ENCODE data around the gene EXOSC6. TPM values are rescaled to one million over a fixed set of nuclear protein-coding genes. Genes with fewer than 3 reads are reported as not detected.

Gene EXOSC6
- polyA plus RNA-seq (2013, experiment 1 of 2), result 13.9 TPM
- polyA plus RNA-seq (2013, experiment 2 of 2), result 13.5 TPM

GRCh38 chr16:70251629-70252354 lies at the start of gene EXOSC6:
Gene EXOSC6 (minus strand): TSS chr16:70251940. CDS start chr16:70251900, 40 bp downstream.
- peak within 1 kb of the TSS; percentile 94 for H3K4me2 ChIP-seq (ENCODE audit: low read length, poor library complexity, severe bottlenecking)
- 2% methylated on average over 45 of the region's 65 CpGs for WGBS

DNA sequence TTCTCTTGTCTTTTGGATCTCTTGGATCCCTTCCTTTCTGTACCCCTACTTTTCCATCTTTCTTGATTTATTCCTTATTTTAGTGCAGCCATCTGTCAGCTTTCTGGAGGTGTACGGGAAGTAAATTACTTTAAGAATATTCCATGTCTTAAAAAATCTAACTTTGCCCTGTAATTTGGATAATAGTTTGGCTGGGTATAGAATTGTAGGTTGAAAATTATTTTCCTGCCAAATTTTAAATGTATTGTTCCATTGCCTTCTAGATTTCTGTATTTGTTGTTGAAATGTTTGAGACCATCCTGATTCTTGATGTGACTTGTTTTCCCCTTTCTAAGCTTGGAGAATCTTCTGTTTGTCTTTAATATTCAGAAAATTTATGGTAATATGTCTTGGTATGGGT lies 49.4 kb upstream of the EXOSC6 start:
- H4K8ac ChIP-seq (ENCODE audit: low read length), result no peak overlapping the region
- peaks cover 12 to 16% of the 10 kb centered on the region in 2 experiments for H3K36me3 ChIP-seq (ENCODE audit: control insufficient read depth in 1 of 2, insufficient read depth in 2 of 2, low read depth in 1 of 2, low read length in 2 of 2)
- H3K27ac ChIP-seq (ENCODE audit: low read length, poor library complexity, severe bottlenecking), result no peak overlapping the region
- H3K14ac ChIP-seq (ENCODE audit: low read length in 2 of 2), result no peak overlapping the region
- H3K27me3 ChIP-seq (ENCODE audit: control insufficient read depth in 1 of 2, insufficient read depth in 1 of 2, low read length in 2 of 2), result no peaks in the 10 kb centered on the region
- H3K9ac ChIP-seq (ENCODE audit: low read length), result no peak overlapping the region
- no peak overlapping the region for H2BK5ac ChIP-seq (ENCODE audit: low read depth, low read length, poor library complexity, severe bottlenecking)
- H3K4ac ChIP-seq (ENCODE audit: low read depth in 1 of 2, low read length in 2 of 2), result no peak overlapping the region
- WGBS, result no CpG with 5 or more reads among the region's 1 CpG
- H2BK15ac ChIP-seq (ENCODE audit: low read depth, poor library complexity, severe bottlenecking), result no peak overlapping the region
- no peak overlapping the region for H2AFZ ChIP-seq (ENCODE audit: low read depth, low read length)
- H2AK5ac ChIP-seq (ENCODE audit: low read length, severe bottlenecking), result no peak overlapping the region
- no peak overlapping the region for H3K23ac ChIP-seq (ENCODE audit: low read length in 2 of 2)
- peaks cover 14% of the 10 kb centered on the region for H3K9me3 ChIP-seq (ENCODE audit: control insufficient read depth, low read length)
- H3K4me3 ChIP-seq (ENCODE audit: insufficient read depth in 1 of 2, low read depth in 1 of 2, low read length in 2 of 2), result no peak overlapping the region
- no peak overlapping the region for H2BK120ac ChIP-seq (ENCODE audit: low read depth, low read length)
- no peak overlapping the region for H3K4me2 ChIP-seq (ENCODE audit: low read length, poor library complexity, severe bottlenecking)
- H2BK12ac ChIP-seq (ENCODE audit: low read length in 2 of 2), result no peak overlapping the region
- DNase-seq, result no peak
- H3K79me1 ChIP-seq (replicated peaks; ENCODE audit: low read length, poor library complexity, severe bottlenecking), result peaks cover 10% of the 10 kb centered on the region
- H4K91ac ChIP-seq (ENCODE audit: low read length), result no peak overlapping the region
- H3K4me1 ChIP-seq (ENCODE audit: control insufficient read depth, insufficient read depth, low read depth, low read length), result peaks cover 3% of the 10 kb centered on the region
- no peak overlapping the region for H3K18ac ChIP-seq (ENCODE audit: low read depth in 1 of 2, low read length in 2 of 2)

More at GRCh38 chr16:70251629-70252354, at the start of gene EXOSC6:
- peak within 1 kb of the TSS; percentile 62 to 98 for H3K4ac ChIP-seq (ENCODE audit: low read depth in 1 of 2, low read length in 2 of 2)
- peak within 1 kb of the TSS in 1 of 2 experiments; percentile 31 for H2BK12ac ChIP-seq (ENCODE audit: low read length in 2 of 2)
- H2BK5ac ChIP-seq (ENCODE audit: low read depth, low read length, poor library complexity, severe bottlenecking), result peak within 1 kb of the TSS; percentile 26
- peak within 1 kb of the TSS; percentile 33 for H2BK15ac ChIP-seq (ENCODE audit: low read depth, poor library complexity, severe bottlenecking)
- peak within 1 kb of the TSS; percentile 81 to 86 for H3K4me3 ChIP-seq (ENCODE audit: insufficient read depth in 1 of 2, low read depth in 1 of 2, low read length in 2 of 2)
- peaks cover 13% of the 10 kb centered on the region for H3K79me1 ChIP-seq (replicated peaks; ENCODE audit: low read length, poor library complexity, severe bottlenecking)
- H3K27ac ChIP-seq (ENCODE audit: low read length, poor library complexity, severe bottlenecking), result peak within 1 kb of the TSS; percentile 7
- no peak within 1 kb of the TSS for H2AK5ac ChIP-seq (ENCODE audit: low read length, severe bottlenecking)
- H4K91ac ChIP-seq (ENCODE audit: low read length), result peak within 1 kb of the TSS; percentile 95
- peak within 1 kb of the TSS; percentile 75 for H2AFZ ChIP-seq (ENCODE audit: low read depth, low read length)
- H3K9me3 ChIP-seq (ENCODE audit: control insufficient read depth, low read length), result no peaks in the 10 kb centered on the region
- H3K27me3 ChIP-seq (ENCODE audit: control insufficient read depth in 1 of 2, insufficient read depth in 1 of 2, low read length in 2 of 2), result no peaks in the 10 kb centered on the region
- DNase-seq, result peak; percentile 94
- peak within 1 kb of the TSS; percentile 78 for H2BK120ac ChIP-seq (ENCODE audit: low read depth, low read length)
- peaks cover 13% of the 10 kb centered on the region for H3K4me1 ChIP-seq (ENCODE audit: control insufficient read depth, insufficient read depth, low read depth, low read length)
- H4K8ac ChIP-seq (ENCODE audit: low read length), result peak within 1 kb of the TSS; percentile 96
- H3K14ac ChIP-seq (ENCODE audit: low read length in 2 of 2), result peak within 1 kb of the TSS in 1 of 2 experiments; percentile 92
- peaks cover 46 to 58% of the 10 kb centered on the region in 2 experiments for H3K36me3 ChIP-seq (ENCODE audit: control insufficient read depth in 1 of 2, insufficient read depth in 2 of 2, low read depth in 1 of 2, low read length in 2 of 2)
- peak within 1 kb of the TSS; percentile 52 to 91 for H3K18ac ChIP-seq (ENCODE audit: low read depth in 1 of 2, low read length in 2 of 2)
- peak within 1 kb of the TSS; percentile 86 for H3K9ac ChIP-seq (ENCODE audit: low read length)
- peak within 1 kb of the TSS in 1 of 2 experiments; percentile 9 for H3K23ac ChIP-seq (ENCODE audit: low read length in 2 of 2)

GRCh38 chr16:70298988-70299938 lies 47.5 kb upstream of the EXOSC6 start, which contains the start of gene DDX19B:
Gene DDX19B (plus strand): TSS chr16:70299186. CDS start chr16:70299298, 112 bp downstream.
- Histone ChIP-seq H3K9ac (ENCODE audit: low read length) (peak within 1 kb of the TSS; percentile 99), H2AK5ac (ENCODE audit: low read length, severe bottlenecking) (peak within 1 kb of the TSS; percentile 71), H3K36me3 (ENCODE audit: control insufficient read depth in 1 of 2, insufficient read depth in 2 of 2, low read depth in 1 of 2, low read length in 2 of 2) (peaks cover 11 to 16% of the 10 kb centered on the region in 2 experiments), H4K8ac (ENCODE audit: low read length) (peak within 1 kb of the TSS; percentile 99), H3K4me3 (ENCODE audit: insufficient read depth in 1 of 2, low read depth in 1 of 2, low read length in 2 of 2) (peak within 1 kb of the TSS; percentile 93 to 99), H3K18ac (ENCODE audit: low read depth in 1 of 2, low read length in 2 of 2) (peak within 1 kb of the TSS; percentile 65 to 100), H3K27ac (ENCODE audit: low read length, poor library complexity, severe bottlenecking) (peak within 1 kb of the TSS; percentile 79), H2BK12ac (ENCODE audit: low read length in 2 of 2) (peak within 1 kb of the TSS in 1 of 2 experiments; percentile 86), H2BK5ac (ENCODE audit: low read depth, low read length, poor library complexity, severe bottlenecking) (no peak within 1 kb of the TSS), H2BK120ac (ENCODE audit: low read depth, low read length) (peak within 1 kb of the TSS; percentile 37), H3K23ac (ENCODE audit: low read length in 2 of 2) (peak within 1 kb of the TSS in 1 of 2 experiments; percentile 66), H4K91ac (ENCODE audit: low read length) (peak within 1 kb of the TSS; percentile 60), H3K4me1 (ENCODE audit: control insufficient read depth, insufficient read depth, low read depth, low read length) (peaks cover 3% of the 10 kb centered on the region), H2AFZ (ENCODE audit: low read depth, low read length) (peak within 1 kb of the TSS; percentile 96), H3K79me1 (replicated peaks; ENCODE audit: low read length, poor library complexity, severe bottlenecking) (peaks cover 10% of the 10 kb centered on the region), H3K4me2 (ENCODE audit: low read length, poor library complexity, severe bottlenecking) (peak within 1 kb of the TSS; percentile 77), H3K4ac (ENCODE audit: low read depth in 1 of 2, low read length in 2 of 2) (peak within 1 kb of the TSS; percentile 50 to 94), H2BK15ac (ENCODE audit: low read depth, poor library complexity, severe bottlenecking) (no peak within 1 kb of the TSS), H3K27me3 (ENCODE audit: control insufficient read depth in 1 of 2, insufficient read depth in 1 of 2, low read length in 2 of 2) (no peaks in the 10 kb centered on the region), H3K14ac (ENCODE audit: low read length in 2 of 2) (peak within 1 kb of the TSS in 1 of 2 experiments; percentile 97), H3K9me3 (ENCODE audit: control insufficient read depth, low read length) (peaks cover 14% of the 10 kb centered on the region)
- peak; percentile 74 for DNase-seq
- WGBS, result 4% methylated on average over 35 of the region's 37 CpGs
